Neuronal stem cell (in vitro differentiated cells): ENCODE results near the gene FAH.
"Not testable (repeated sequence)": the region's sequence is repeated elsewhere in the genome, so short reads cannot be mapped to it uniquely, and the experiment has no call there.

Experiments
- DNase-seq: peaks from one replicate; pipeline ENCODE4 v3.0.0-alpha.2; 2013; ENCODE audit warnings: low spot score
- H2AFZ ChIP-seq: one replicate; pipeline ENCODE4 v1.6.1; 2013; ENCODE audit warnings: mild to moderate bottlenecking, low read length, inconsistent platforms
- H2AK5ac ChIP-seq: 2 replicates; pipeline ENCODE4 v1.6.1; 2013; ENCODE audit warnings: low read depth, mild to moderate bottlenecking, inconsistent platforms, low read length, moderate library complexity, mixed read lengths
- H2BK120ac ChIP-seq: 2 replicates; pipeline ENCODE4 v1.6.1; 2013; ENCODE audit warnings: low read depth, mild to moderate bottlenecking, inconsistent platforms, low read length, moderate library complexity, mixed read lengths
- H2BK12ac ChIP-seq: one replicate; pipeline ENCODE4 v1.6.1; 2013; ENCODE audit warnings: low read length, inconsistent platforms
- H2BK15ac ChIP-seq: 2 replicates; pipeline ENCODE4 v1.6.1; 2013; ENCODE audit warnings: mild to moderate bottlenecking, low read length, inconsistent platforms, mixed read lengths
- H2BK5ac ChIP-seq: one replicate; pipeline ENCODE4 v1.6.1; 2013; ENCODE audit warnings: inconsistent platforms, mild to moderate bottlenecking, low read length, moderate library complexity
- H3K14ac ChIP-seq: one replicate; pipeline ENCODE4 v1.6.1; 2013; ENCODE audit warnings: low read length, inconsistent platforms
- H3K18ac ChIP-seq: 2 replicates; pipeline ENCODE4 v1.6.1; 2013; ENCODE audit warnings: low read length, inconsistent platforms
- H3K23ac ChIP-seq: 2 replicates; pipeline ENCODE4 v1.6.1; 2013; ENCODE audit warnings: low read depth, mild to moderate bottlenecking, mixed read lengths, low read length, inconsistent platforms; ENCODE audit not compliant: poor library complexity
- H3K27ac ChIP-seq: replicated peaks from 3 replicates; pipeline ENCODE4 v1.5.1; 2013; ENCODE audit warnings: low read length, inconsistent platforms
- H3K27me3 ChIP-seq, 3 experiments: 2 replicates each; pipeline ENCODE4 v1.6.1; 2013; ENCODE audit warnings: low read length in 3 of 3, mild to moderate bottlenecking in 2 of 3, inconsistent platforms in 1 of 3, low read depth in 1 of 3, mixed read lengths in 1 of 3, moderate library complexity in 1 of 3; ENCODE audit not compliant: control insufficient read depth in 3 of 3, insufficient read depth in 3 of 3
- H3K36me3 ChIP-seq, 2 donors: replicated peaks in 1 of 2; 2 replicates each; pipeline ENCODE4 v1.6.1; 2013; ENCODE audit warnings: low read length in 2 of 2; ENCODE audit not compliant: control insufficient read depth in 2 of 2, insufficient read depth in 2 of 2
- H3K4ac ChIP-seq: 2 replicates; pipeline ENCODE4 v1.6.1; 2013; ENCODE audit warnings: inconsistent platforms, mild to moderate bottlenecking, low read length, moderate library complexity
- H3K4me1 ChIP-seq, 2 donors: 1 replicate in 1 of 2; 2 replicates in 1 of 2; pipeline ENCODE4 v1.6.1; 2013; ENCODE audit warnings: low read length in 2 of 2, low read depth in 1 of 2; ENCODE audit not compliant: control insufficient read depth in 2 of 2, insufficient read depth in 1 of 2
- H3K4me2 ChIP-seq: one replicate; pipeline ENCODE4 v1.6.1; 2013; ENCODE audit warnings: mild to moderate bottlenecking, low read length, inconsistent platforms; ENCODE audit not compliant: insufficient read depth, poor library complexity, severe bottlenecking
- H3K4me3 ChIP-seq, 2 donors: 2 replicates each; pipeline ENCODE4 v1.5.1; 2013; ENCODE audit warnings: low read length in 2 of 2, mild to moderate bottlenecking in 2 of 2, inconsistent platforms in 1 of 2, moderate library complexity in 1 of 2
- H3K79me1 ChIP-seq: one replicate; pipeline ENCODE4 v1.6.1; 2013; ENCODE audit warnings: low read depth, mild to moderate bottlenecking, inconsistent platforms, low read length, moderate library complexity
- H3K9ac ChIP-seq: one replicate; pipeline ENCODE4 v1.6.1; 2013; ENCODE audit warnings: mild to moderate bottlenecking, low read depth, low read length, inconsistent platforms; ENCODE audit not compliant: poor library complexity
- H3K9me3 ChIP-seq, 2 donors: replicated peaks in 1 of 2; 2 replicates each; pipeline versions ENCODE3 to v1.6.1; 2013; ENCODE audit warnings: low read length in 2 of 2, mild to moderate bottlenecking in 2 of 2, inconsistent platforms in 1 of 2, low read depth in 1 of 2, mixed read lengths in 1 of 2, moderate library complexity in 1 of 2; ENCODE audit not compliant: control insufficient read depth in 2 of 2, insufficient read depth in 1 of 2
- H4K8ac ChIP-seq: one replicate; pipeline ENCODE4 v1.6.1; 2013; ENCODE audit warnings: low read depth, mild to moderate bottlenecking, inconsistent platforms, low read length, moderate library complexity
- H4K91ac ChIP-seq: one replicate; pipeline ENCODE4 v1.6.1; 2013; ENCODE audit warnings: low read length, low read depth, mild to moderate bottlenecking, inconsistent platforms; ENCODE audit not compliant: poor library complexity
- WGBS, 2 donors: extraction: QIAGEN DNeasy Blood & Tissue Kit; methylation state at CpG; one replicate each; pipeline ENCODE4 v1.1.7; 2013; ENCODE audit warnings: missing lambda C conversion rate in 2 of 2, mixed read lengths in 1 of 2; ENCODE audit not compliant: insufficient read length in 2 of 2, insufficient replicate concordance in 1 of 2; ENCODE audit errors: extremely low coverage in 2 of 2; 5-methylcytosine and 5-hydroxymethylcytosine counted together

Gene FAH

DNA sequence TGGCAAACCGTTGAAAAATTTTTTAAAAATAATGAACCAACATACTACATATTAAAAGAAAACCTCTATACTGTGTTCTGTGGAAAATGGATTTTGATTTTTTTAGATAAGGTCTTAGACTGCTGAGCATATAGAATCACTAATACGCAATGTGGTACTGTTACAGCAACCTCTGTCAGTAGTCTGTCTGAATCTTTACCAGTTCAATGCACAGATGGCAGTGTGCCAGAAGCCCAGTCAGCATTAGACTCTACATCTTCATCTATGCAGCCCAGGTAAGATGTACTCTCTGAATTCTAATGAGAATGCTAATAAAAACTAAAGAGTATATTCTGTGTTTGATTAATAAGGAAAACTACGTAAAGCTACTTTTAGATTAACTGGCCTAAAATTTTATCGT is 31.3 kb upstream of the FAH start:
- no peak overlapping the region for H3K4me2 ChIP-seq
- H2BK120ac ChIP-seq, result no peak overlapping the region
- no peak overlapping the region for H3K27ac ChIP-seq
- H3K23ac ChIP-seq, result no peak overlapping the region
- no peaks in the 10 kb centered on the region for H3K9me3 ChIP-seq
- no peak overlapping the region for H2AK5ac ChIP-seq
- DNase-seq, result no peak
- H2AFZ ChIP-seq, result no peak overlapping the region
- no peak overlapping the region for H3K4ac ChIP-seq
- H3K4me1 ChIP-seq, result no peaks in the 10 kb centered on the region
- no CpG with 5 or more reads among the region's 4 CpGs for WGBS, 2 donors
- no peak overlapping the region for H3K9ac ChIP-seq
- no peak overlapping the region for H4K91ac ChIP-seq
- no peak overlapping the region for H3K14ac ChIP-seq
- H3K18ac ChIP-seq, result no peak overlapping the region
- H3K79me1 ChIP-seq, result no peaks in the 10 kb centered on the region
- H3K36me3 ChIP-seq, result peaks cover 2 to 54% of the 10 kb centered on the region in 2 donors
- H3K27me3 ChIP-seq, result no peaks in the 10 kb centered on the region
- H3K4me3 ChIP-seq, result no peak overlapping the region
- no peak overlapping the region for H2BK5ac ChIP-seq
- H2BK12ac ChIP-seq, result no peak overlapping the region
- no peak overlapping the region for H4K8ac ChIP-seq
- no peak overlapping the region for H2BK15ac ChIP-seq

DNA sequence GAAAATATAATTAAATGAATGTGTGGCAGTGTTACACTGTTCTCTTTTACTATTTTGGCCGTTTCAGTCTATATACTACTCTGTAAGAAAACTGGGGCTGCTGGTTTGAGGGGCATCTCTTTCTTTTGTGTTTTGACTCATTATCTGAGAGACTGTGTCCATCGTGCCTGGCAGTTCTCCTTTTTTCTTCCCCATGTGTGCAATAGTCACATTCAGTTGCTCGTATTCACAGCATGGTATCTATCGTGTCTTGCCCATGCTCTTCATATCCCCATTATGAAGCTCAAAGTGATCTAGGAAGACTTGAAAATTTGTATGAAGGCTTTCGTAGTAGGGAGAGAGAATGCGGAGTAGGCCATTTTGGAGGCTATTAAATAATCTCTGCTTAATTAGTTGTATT is 29.8 kb upstream of the FAH start:
- H4K91ac ChIP-seq, result no peak overlapping the region
- peaks cover 2 to 58% of the 10 kb centered on the region in 2 donors for H3K36me3 ChIP-seq
- H3K14ac ChIP-seq, result no peak overlapping the region
- H2AK5ac ChIP-seq, result no peak overlapping the region
- H3K4me2 ChIP-seq, result no peak overlapping the region
- H3K18ac ChIP-seq, result no peak overlapping the region
- no peaks in the 10 kb centered on the region for H3K27me3 ChIP-seq
- no peaks in the 10 kb centered on the region for H3K79me1 ChIP-seq
- H3K27ac ChIP-seq, result no peak overlapping the region
- no peak overlapping the region for H2BK15ac ChIP-seq
- H2BK5ac ChIP-seq, result no peak overlapping the region
- WGBS, 2 donors, result no CpG with 5 or more reads among the region's 6 CpGs
- no peak overlapping the region for H3K23ac ChIP-seq
- no peak overlapping the region for H3K4ac ChIP-seq
- H2BK120ac ChIP-seq, result no peak overlapping the region
- H3K4me1 ChIP-seq, result no peaks in the 10 kb centered on the region
- no peaks in the 10 kb centered on the region for H3K9me3 ChIP-seq
- H3K4me3 ChIP-seq, result no peak overlapping the region
- DNase-seq, result no peak
- no peak overlapping the region for H4K8ac ChIP-seq
- H2AFZ ChIP-seq, result no peak overlapping the region
- H2BK12ac ChIP-seq, result no peak overlapping the region
- H3K9ac ChIP-seq, result no peak overlapping the region

DNA sequence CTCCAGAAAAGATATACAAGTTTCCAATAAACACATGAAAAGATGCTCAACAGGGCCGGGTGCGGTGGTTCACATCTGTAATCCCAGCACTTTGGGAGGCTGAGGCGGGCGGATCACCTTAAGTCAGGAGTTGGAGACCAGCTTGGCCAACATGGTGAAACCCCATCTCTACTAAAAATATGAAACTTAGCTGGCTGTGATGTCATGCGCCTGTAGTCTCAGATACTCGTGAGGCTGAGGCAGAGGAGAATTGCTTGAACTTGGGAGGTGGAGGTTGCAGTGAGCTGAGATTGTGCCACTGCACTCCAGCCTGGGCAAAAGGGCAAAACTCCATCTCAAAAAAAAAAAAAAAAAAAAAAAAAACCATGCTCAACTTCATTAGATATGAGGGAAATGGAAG is 25.5 kb upstream of the FAH start:
- H4K91ac ChIP-seq, H3K9me3 ChIP-seq, H3K4me1 ChIP-seq, H2BK15ac ChIP-seq, H3K14ac ChIP-seq, H3K9ac ChIP-seq, H3K4me2 ChIP-seq, H3K18ac ChIP-seq, H3K27me3 ChIP-seq, H2BK12ac ChIP-seq, H3K79me1 ChIP-seq, H2BK5ac ChIP-seq, DNase-seq, H2BK120ac ChIP-seq, H4K8ac ChIP-seq, H2AK5ac ChIP-seq, H2AFZ ChIP-seq, H3K27ac ChIP-seq, H3K4ac ChIP-seq, H3K23ac ChIP-seq, H3K4me3 ChIP-seq: not testable (repeated sequence)
- peaks cover 2 to 82% of the 10 kb centered on the region in 2 donors for H3K36me3 ChIP-seq
- no CpG with 5 or more reads among the region's 6 CpGs for WGBS, 2 donors

DNA sequence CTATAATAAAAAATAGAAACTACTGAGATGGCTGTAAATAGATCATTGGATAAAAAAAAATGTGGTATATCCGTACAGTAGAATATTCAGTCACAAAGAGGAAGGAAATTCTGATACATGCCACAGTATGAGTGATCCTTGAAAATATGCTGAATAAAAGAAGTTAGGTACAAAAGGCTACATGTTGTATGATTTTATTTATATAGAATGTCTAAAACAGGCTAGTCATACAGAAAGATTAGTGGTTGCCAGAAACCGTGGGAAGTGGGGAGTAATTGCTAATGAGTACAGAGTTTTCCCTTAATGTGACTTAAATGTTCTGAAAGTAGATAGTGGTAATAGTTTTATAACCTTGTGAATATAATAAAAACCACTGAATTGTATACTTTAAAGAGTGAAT is 24.9 kb upstream of the FAH start:
- H3K14ac ChIP-seq, result no peak overlapping the region
- no peaks in the 10 kb centered on the region for H3K9me3 ChIP-seq
- no peak overlapping the region for H3K18ac ChIP-seq
- no peak overlapping the region for H2BK120ac ChIP-seq
- no peak overlapping the region for H3K4ac ChIP-seq
- no peak overlapping the region for H3K27ac ChIP-seq
- H3K4me2 ChIP-seq, result no peak overlapping the region
- no peak overlapping the region for H2BK15ac ChIP-seq
- H3K4me1 ChIP-seq, result no peaks in the 10 kb centered on the region
- H4K91ac ChIP-seq, result no peak overlapping the region
- no peak overlapping the region for H2BK5ac ChIP-seq
- H2AFZ ChIP-seq, result no peak overlapping the region
- H3K23ac ChIP-seq, result no peak overlapping the region
- no peaks in the 10 kb centered on the region for H3K27me3 ChIP-seq
- no peak overlapping the region for H4K8ac ChIP-seq
- no peak for DNase-seq
- no peaks in the 10 kb centered on the region for H3K79me1 ChIP-seq
- H2AK5ac ChIP-seq, result no peak overlapping the region
- WGBS, 2 donors, result no CpG with 5 or more reads among the region's 2 CpGs
- no peak overlapping the region for H3K9ac ChIP-seq
- H3K4me3 ChIP-seq, result no peak overlapping the region
- H2BK12ac ChIP-seq, result no peak overlapping the region
- H3K36me3 ChIP-seq, result peaks cover 2 to 82% of the 10 kb centered on the region in 2 donors
